ENCODE data around the gene JAM3.

The JAM3 gene

GRCh38 chr11:134026655-134027343, 42.1 kb upstream of the JAM3 start:
- H3K4me3 ChIP-seq (ENCODE audit: low read depth, low read length), result no peak overlapping the region
- TF ChIP-seq CTCF (conservative IDR thresholded peaks at IDR 0.05; ENCODE audit: low read depth, low read length), result no peak
- DNase-seq (ENCODE audit: low read depth), result no peak

- TF ChIP-seq CTCF (conservative IDR thresholded peaks at IDR 0.05; ENCODE audit: low read depth, low read length), result no peak
- DNase-seq (ENCODE audit: low read depth), result no peak
- H3K4me3 ChIP-seq (ENCODE audit: low read depth, low read length), result no peak overlapping the region
Measured at GRCh38 chr11:134027671-134028070, 41.2 kb upstream of the JAM3 start.

- no peak overlapping the region for H3K4me3 ChIP-seq (ENCODE audit: low read depth, low read length)
- TF ChIP-seq CTCF (conservative IDR thresholded peaks at IDR 0.05; ENCODE audit: low read depth, low read length), result no peak
- DNase-seq (ENCODE audit: low read depth), result no peak
Measured at GRCh38 chr11:134028368-134028920, 40.4 kb upstream of the JAM3 start.

GRCh38 chr11:134030853-134031252, 38.0 kb upstream of the JAM3 start:
- H3K4me3 ChIP-seq (ENCODE audit: low read depth, low read length), result no peak overlapping the region
- DNase-seq (ENCODE audit: low read depth), result no peak
- TF ChIP-seq CTCF (conservative IDR thresholded peaks at IDR 0.05; ENCODE audit: low read depth, low read length), result peak; percentile 28

- no peak overlapping the region for H3K4me3 ChIP-seq (ENCODE audit: low read depth, low read length)
- no peak for TF ChIP-seq CTCF (conservative IDR thresholded peaks at IDR 0.05; ENCODE audit: low read depth, low read length)
- no peak for DNase-seq (ENCODE audit: low read depth)
Measured at GRCh38 chr11:134032043-134032442, 36.8 kb upstream of the JAM3 start.

- DNase-seq (ENCODE audit: low read depth), result no peak
- no peak for TF ChIP-seq CTCF (conservative IDR thresholded peaks at IDR 0.05; ENCODE audit: low read depth, low read length)
- no peak overlapping the region for H3K4me3 ChIP-seq (ENCODE audit: low read depth, low read length)
Measured at GRCh38 chr11:134032501-134033091, 36.3 kb upstream of the JAM3 start.

GRCh38 chr11:134033276-134033675, 35.6 kb upstream of the JAM3 start:
- TF ChIP-seq CTCF (conservative IDR thresholded peaks at IDR 0.05; ENCODE audit: low read depth, low read length), result no peak
- H3K4me3 ChIP-seq (ENCODE audit: low read depth, low read length), result no peak overlapping the region
- DNase-seq (ENCODE audit: low read depth), result no peak

Measured in choroid plexus epithelial cell (primary cell).